HL-60/S4 (cell line): ENCODE results near the gene IKBKG.
"Not testable (repeated sequence)": the region's sequence is repeated elsewhere in the genome, so short reads cannot be mapped to it uniquely, and the experiment has no call there.

Experiments
- in situ Hi-C: fragments of 300-500 bp; cut with MboI; formaldehyde crosslinking; loops from 2 replicates; pipeline ENCODE4 v1.14.3; 2022; ENCODE audit warnings: low sequenced_read_pairs

Gene IKBKG

GRCh38 chrX:154549766-154550165 is 2.3 kb downstream of the IKBKG start:
- in situ Hi-C loops, result loop anchor here (25.0 kb wide), 1 partner anchor 812 kb away; no protein-coding TSS in a partner anchor

GRCh38 chrX:154552112-154552806 is 4.8 kb downstream of the IKBKG start:
- in situ Hi-C loops, result not testable (repeated sequence)

- in situ Hi-C loops, result not testable (repeated sequence)
These were observed 10.8 kb downstream of the IKBKG start for GRCh38 chrX:154558060-154558690.

GRCh38 chrX:154558896-154559295 is 11.5 kb downstream of the IKBKG start:
- in situ Hi-C loops, result not testable (repeated sequence)

- in situ Hi-C loops, result not testable (repeated sequence)
These were observed 12.9 kb downstream of the IKBKG start for GRCh38 chrX:154560326-154560725.

GRCh38 chrX:154562295-154562694 is 14.9 kb downstream of the IKBKG start:
- in situ Hi-C loops, result not testable (repeated sequence)

GRCh38 chrX:154570361-154570760 is 22.9 kb downstream of the IKBKG start:
- in situ Hi-C loops, result not testable (repeated sequence)

- in situ Hi-C loops, result not testable (repeated sequence)
These were observed 25.6 kb downstream of the IKBKG start for GRCh38 chrX:154573061-154573460.

- in situ Hi-C loops, result not testable (repeated sequence)
These were observed 27.7 kb downstream of the IKBKG start for GRCh38 chrX:154575076-154575475.

- in situ Hi-C loops, result not testable (repeated sequence)
These were observed 35.6 kb downstream of the IKBKG start for GRCh38 chrX:154582994-154583393.

- in situ Hi-C loops, result not testable (repeated sequence)
These were observed 37.3 kb downstream of the IKBKG start, which contains the start of gene CTAG1A for GRCh38 chrX:154584585-154585183. Gene CTAG1A, plus strand, starts transcription at chrX:154585133. Its CDS starts 74 bp downstream, at chrX:154585207.

GRCh38 chrX:154590415-154590814 is 43.0 kb downstream of the IKBKG start:
- in situ Hi-C loops, result not testable (repeated sequence)

- in situ Hi-C loops, result no loop called here
These were observed 45.1 kb downstream of the IKBKG start for GRCh38 chrX:154592505-154592904.

GRCh38 chrX:154593201-154593600 is 45.8 kb downstream of the IKBKG start:
- in situ Hi-C loops, result no loop called here

- in situ Hi-C loops, result no loop called here
These were observed 47.1 kb downstream of the IKBKG start for GRCh38 chrX:154594491-154594890.

- in situ Hi-C loops, result no loop called here
These were observed 48.3 kb downstream of the IKBKG start for GRCh38 chrX:154595559-154596249.

GRCh38 chrX:154596290-154596929 is 49.0 kb downstream of the IKBKG start:
- in situ Hi-C loops, result no loop called here

GRCh38 chrX:154597221-154597620 is 49.8 kb downstream of the IKBKG start:
- in situ Hi-C loops, result no loop called here

GRCh38 chrX:154598656-154599055 is 51.2 kb downstream of the IKBKG start:
- in situ Hi-C loops, result no loop called here

- in situ Hi-C loops, result no loop called here
These were observed 52.1 kb downstream of the IKBKG start for GRCh38 chrX:154599531-154599930.
